H1 (cell line): Measurements from ENCODE around the gene TSC22D3. TPM values are rescaled to one million over a fixed set of nuclear protein-coding genes. Genes with fewer than 3 reads are reported as not detected.

Experiments
- CTCF ChIA-PET: fragments of 300-600 bp; sonication (Branson Sonifier 250); formaldehyde crosslinking; loops from one replicate; lab custom pipeline; 2021; ENCODE audit not compliant: partially characterized antibody; lab: Charles Lee
- POLR2A ChIA-PET: fragments of 300-600 bp; sonication (Branson Sonifier 250); formaldehyde crosslinking; loops from one replicate; lab custom pipeline; 2021; ENCODE audit warnings: inconsistent platforms; ENCODE audit not compliant: partially characterized antibody; lab: Charles Lee
- DNase-seq, 2 experiments: peaks; one replicate each; pipeline versions ENCODE4 v3.0.0 to v3.0.0-alpha.2; 2010 to 2022; ENCODE audit warnings: low spot score in 2 of 2, low read depth in 1 of 2, mixed read lengths in 1 of 2
- FAIRE-seq: peaks from 2 replicates; lab custom pipeline; 2011; peaks lifted over from hg19 to GRCh38; lab: Jason Lieb, UNC
- H2AFZ ChIP-seq: 2 replicates; pipeline ENCODE4 v1.8.1; 2012; ENCODE audit warnings: low read length, inconsistent platforms
- H2AK5ac ChIP-seq: 2 replicates; pipeline ENCODE4 v1.6.1; 2013; ENCODE audit warnings: low read depth, low read length
- H2BK120ac ChIP-seq: replicated peaks from 2 replicates; pipeline ENCODE3; 2013; ENCODE audit warnings: low read depth, low read length, inconsistent platforms
- H2BK12ac ChIP-seq: 2 replicates; pipeline ENCODE4 v1.6.1; 2013; ENCODE audit warnings: low read depth, low read length
- H2BK15ac ChIP-seq: 2 replicates; pipeline ENCODE4 v1.6.1; 2013; ENCODE audit warnings: low read length
- H2BK20ac ChIP-seq: 2 replicates; pipeline ENCODE4 v1.6.1; 2013; ENCODE audit warnings: low read length
- H2BK5ac ChIP-seq: 2 replicates; pipeline ENCODE4 v1.6.1; 2013; ENCODE audit warnings: low read depth, low read length
- H3K14ac ChIP-seq: 2 replicates; pipeline ENCODE4 v1.6.1; 2013; ENCODE audit warnings: inconsistent platforms; ENCODE audit not compliant: insufficient read length
- H3K18ac ChIP-seq: 2 replicates; pipeline ENCODE4 v1.6.1; 2013; ENCODE audit warnings: low read length; ENCODE audit errors: extremely low read depth
- H3K23ac ChIP-seq: 2 replicates; pipeline ENCODE4 v1.6.1; 2013; ENCODE audit warnings: inconsistent platforms; ENCODE audit not compliant: insufficient read length
- H3K23me2 ChIP-seq: 2 replicates; pipeline ENCODE4 v1.6.1; 2013; ENCODE audit warnings: low read depth, low read length
- H3K27ac ChIP-seq: 2 replicates; pipeline ENCODE4 v1.6.1; 2011; ENCODE audit warnings: low read depth, low read length, inconsistent platforms
- H3K27me3 ChIP-seq, 4 experiments: replicated peaks in 1 of 4; 1 replicate in 1 of 4; 2 replicates in 3 of 4; pipeline versions ENCODE4 v1.6.1 to v1.8.1; 2011 to 2013; ENCODE audit warnings: low read length in 3 of 4, mild to moderate bottlenecking in 3 of 4, inconsistent platforms in 2 of 4, mixed read lengths in 2 of 4, moderate library complexity in 1 of 4; ENCODE audit not compliant: control insufficient read depth in 3 of 4, insufficient read depth in 3 of 4; ENCODE audit errors: extremely low read depth in 1 of 4
- H3K36me3 ChIP-seq, 4 experiments: 2 replicates each; pipeline versions ENCODE4 v1.6.1 to v1.8.1; 2011 to 2013; ENCODE audit warnings: mild to moderate bottlenecking in 4 of 4, low read length in 3 of 4, moderate library complexity in 2 of 4, control low read depth in 1 of 4, inconsistent platforms in 1 of 4; ENCODE audit not compliant: insufficient read depth in 4 of 4, control insufficient read depth in 2 of 4
- H3K4ac ChIP-seq: replicated peaks from 2 replicates; pipeline ENCODE3; 2013; ENCODE audit warnings: low read length, low read depth, mixed read lengths, inconsistent platforms; ENCODE audit not compliant: insufficient read length
- H3K4me1 ChIP-seq, 4 experiments: replicated peaks in 1 of 4; 1 replicate in 1 of 4; 2 replicates in 3 of 4; pipeline versions ENCODE4 v1.6.1 to v1.8.1; 2011 to 2013; ENCODE audit warnings: low read length in 3 of 4, inconsistent platforms in 2 of 4, mixed read lengths in 1 of 4; ENCODE audit not compliant: insufficient read depth in 4 of 4, control insufficient read depth in 3 of 4
- H3K4me2 ChIP-seq, 2 experiments: 2 replicates each; pipeline versions ENCODE4 v1.6.1 to v1.8.1; 2011 to 2013; ENCODE audit warnings: low read depth in 2 of 2, low read length in 2 of 2, control low read depth in 1 of 2, inconsistent platforms in 1 of 2, mild to moderate bottlenecking in 1 of 2; ENCODE audit not compliant: insufficient read depth in 1 of 2
- H3K4me3 ChIP-seq, 4 experiments: fragments of 200-600, 300-600 bp in 1 of 4; sonication (generic), shearing (Covaris generic), sonication (Bioruptor Twin) in 1 of 4; 2 replicates each; pipeline versions ENCODE4 v1.5.1 to v1.8.1; 2011 to 2016; ENCODE audit warnings: low read length in 4 of 4, low read depth in 3 of 4, control low read depth in 2 of 4, inconsistent platforms in 2 of 4, mild to moderate bottlenecking in 2 of 4, mixed read lengths in 1 of 4, moderate library complexity in 1 of 4; ENCODE audit not compliant: insufficient read depth in 2 of 4; ENCODE audit errors: extremely low read depth in 1 of 4
- H3K56ac ChIP-seq: replicated peaks from 2 replicates; pipeline ENCODE3; 2013; ENCODE audit warnings: low read depth, mild to moderate bottlenecking, mixed read lengths, low read length, inconsistent platforms; ENCODE audit not compliant: insufficient read length
- H3K79me1 ChIP-seq: 2 replicates; pipeline ENCODE4 v1.6.1; 2013; ENCODE audit warnings: low read depth, low read length, control low read depth
- H3K79me2 ChIP-seq, 2 experiments: 2 replicates each; pipeline versions ENCODE4 v1.6.1 to v1.8.1; 2012 to 2013; ENCODE audit warnings: low read length in 2 of 2, mild to moderate bottlenecking in 2 of 2, inconsistent platforms in 1 of 2; ENCODE audit not compliant: insufficient read depth in 2 of 2, control insufficient read depth in 1 of 2
- H3K9ac ChIP-seq, 4 experiments: replicated peaks in 1 of 4; 1 replicate in 1 of 4; 2 replicates in 3 of 4; pipeline versions ENCODE4 v1.6.1 to v1.8.1; 2011 to 2013; ENCODE audit warnings: low read depth in 3 of 4, low read length in 3 of 4, control low read depth in 2 of 4, mild to moderate bottlenecking in 2 of 4, moderate library complexity in 2 of 4, inconsistent platforms in 1 of 4; ENCODE audit errors: extremely low read depth in 1 of 4
- H3K9me3 ChIP-seq, 2 experiments: 2 replicates each; pipeline versions ENCODE4 v1.6.1 to v1.8.1; 2012 to 2013; ENCODE audit warnings: mild to moderate bottlenecking in 2 of 2, moderate library complexity in 2 of 2, control low read depth in 1 of 2, inconsistent platforms in 1 of 2, low read depth in 1 of 2, low read length in 1 of 2, mixed read lengths in 1 of 2; ENCODE audit not compliant: insufficient read depth in 2 of 2
- H4K20me1 ChIP-seq, 2 experiments: replicated peaks in 1 of 2; 2 replicates each; pipeline versions ENCODE3 to v1.8.1; 2011 to 2013; ENCODE audit warnings: inconsistent platforms in 2 of 2, low read length in 2 of 2, mild to moderate bottlenecking in 1 of 2; ENCODE audit not compliant: insufficient read depth in 2 of 2, control insufficient read depth in 1 of 2
- H4K5ac ChIP-seq: 2 replicates; pipeline ENCODE4 v1.6.1; 2013; ENCODE audit warnings: low read length, low read depth, mixed read lengths, inconsistent platforms; ENCODE audit not compliant: insufficient read length
- H4K8ac ChIP-seq: 2 replicates; pipeline ENCODE4 v1.8.0; 2013; ENCODE audit warnings: mild to moderate bottlenecking, moderate library complexity, low read length, inconsistent platforms; ENCODE audit not compliant: insufficient read depth; ENCODE audit errors: extremely low read depth
- H4K91ac ChIP-seq: replicated peaks from 2 replicates; pipeline ENCODE3; 2013; ENCODE audit warnings: low read length, mixed read lengths, inconsistent platforms; ENCODE audit not compliant: insufficient read length
- CEBPB ChIP-seq: IDR thresholded peaks from 2 replicates; pipeline ENCODE4 v1.6.1; 2012; ENCODE audit warnings: low read depth, low read length
- KDM1A ChIP-seq: fragments of 200-600, 300-600 bp; sonication (generic); IDR thresholded peaks from 2 replicates; pipeline ENCODE4 v1.7.1; 2016; ENCODE audit warnings: mild to moderate bottlenecking, low read length, borderline replicate concordance
- RNF2 ChIP-seq: fragments of 200-900, 300-1000 bp; sonication (generic); IDR thresholded peaks from 2 replicates; pipeline ENCODE4 v1.7.1; 2016; ENCODE audit warnings: borderline replicate concordance, low read depth, mild to moderate bottlenecking, antibody characterized with exemption, low read length; ENCODE audit not compliant: poor library complexity, severe bottlenecking; ENCODE audit errors: missing control alignments
- TAF1 ChIP-seq: IDR thresholded peaks from 2 replicates; pipeline ENCODE4 v1.6.1; 2011; ENCODE audit warnings: mild to moderate bottlenecking, low read depth, low read length
- TBP ChIP-seq: IDR thresholded peaks from 2 replicates; pipeline ENCODE4 v1.6.1; 2011; ENCODE audit warnings: low read depth, low read length, improper control_type of control experiment
- WGBS, 2 experiments: shearing (Covaris generic) in 1 of 2; methylation state at CpG; one replicate each; pipeline versions ENCODE4 v1.1.6 to v1.1.7; 2013 to 2015; ENCODE audit warnings: low lambda C conversion rate in 2 of 2, mixed read lengths in 2 of 2, inconsistent platforms in 1 of 2, low coverage in 1 of 2, missing lambda C conversion rate in 1 of 2; ENCODE audit not compliant: insufficient replicate concordance in 2 of 2, insufficient coverage in 1 of 2, insufficient read length in 1 of 2; ENCODE audit errors: extremely low coverage in 1 of 2, missing lambda C conversion rate in 1 of 2; 5-methylcytosine and 5-hydroxymethylcytosine counted together
- polyA plus RNA-seq, 7 experiments: library from polyadenylated mRNA; depleted of rRNA in 3 of 7; stranded (reverse) in 5 of 7; unstranded in 2 of 7; fragments of >200 nt in 5 of 7; fragments of 200-250 nt in 2 of 7; gene quantifications; 1 replicate in 5 of 7; 2 replicates in 1 of 7; 4 replicates in 1 of 7; pipeline versions ENCODE4 v1.2.1 to v1.2.3, GENCODE V29; 2011 to 2013; ENCODE audit warnings: missing spikeins in 2 of 7, mixed read lengths in 2 of 7
- total RNA-seq: library from RNA; stranded (reverse); fragmentation: NEBNext Ultra II Directional; extraction: Animal tissue kit (Norgen Biotek cat#: 25700); gene quantifications from 2 replicates; pipeline ENCODE4 v1.2.1, GENCODE V29; 2021

Gene TSC22D3
- total and polyA plus RNA-seq, 2 of the 8 experiments (the other 6 are each of a cell fraction or from before 2014, with no cell fraction given), result 7.6 to 12.9 TPM

- Histone ChIP-seq H3K9me3 (no peaks in the 10 kb centered on the region), H2BK12ac (no peak overlapping the region), H3K4ac (no peak overlapping the region), H4K20me1 (no peaks in the 10 kb centered on the region), H3K79me2 (no peaks in the 10 kb centered on the region), H3K4me2 (no peak overlapping the region), H3K4me1 (peaks cover 0 to 8% (median 2%) of the 10 kb centered on the region in 4 experiments; a peak in 2 of 7 replicates), H3K23me2 (no peaks in the 10 kb centered on the region), H2BK120ac (no peak overlapping the region), H3K36me3 (no peaks in the 10 kb centered on the region), H2BK5ac (no peak overlapping the region), H2BK15ac (no peak overlapping the region), H2AFZ (no peak overlapping the region), H3K9ac (no peak overlapping the region), H3K56ac (no peak overlapping the region), H3K14ac (no peak overlapping the region), H3K23ac (no peak overlapping the region), H2AK5ac (no peak overlapping the region), H2BK20ac (no peak overlapping the region), H3K79me1 (no peaks in the 10 kb centered on the region), H4K5ac (no peak overlapping the region), H4K91ac (no peak overlapping the region), H3K27me3 (no peaks in the 10 kb centered on the region), H3K4me3 (no peak overlapping the region), H3K27ac (no peak overlapping the region), H4K8ac (no peak overlapping the region), H3K18ac (no peak overlapping the region)
- 90% methylated on average over 4 of the region's 4 CpGs; no CpG with 5 or more reads in 1 of the 2 experiments for WGBS, 2 experiments
- no peak for TF ChIP-seq KDM1A
- TF ChIP-seq TAF1, result no peak
- no peak for TF ChIP-seq CEBPB
- TF ChIP-seq RNF2, result no peak
- TF ChIP-seq TBP, result no peak
- FAIRE-seq (no peak), DNase-seq (no peak)
- CTCF ChIA-PET, result interaction anchor here (0.8 to 1.2 kb wide), 3 partner anchors 11 to 49 kb away, joined by 3 to 7 read pairs (median 6); no protein-coding TSS in a partner anchor
- POLR2A ChIA-PET, result interaction anchor here (3.3 kb wide), 1 partner anchor 13 kb away, joined by 8 read pairs; no protein-coding TSS in a partner anchor
Observed at GRCh38 chrX:107704181-107704580, 71.4 kb downstream of the TSC22D3 start.
